Activated B cell treated with CpG ODN at 0.5 μM for 24 hours (primary cell): ENCODE results near the gene PRKCE. TPM values are rescaled to one million over a fixed set of nuclear protein-coding genes. Genes with fewer than 3 reads are reported as not detected.

Experiments used
- ATAC-seq: fragments of 200-7000 bp; cut with Tn5 transposase; one replicate; pipeline ENCODE4 v1.10.0; 2021; ENCODE audit warnings: low read depth, mild to moderate bottlenecking, moderate library complexity
- CTCF ChIA-PET: fragments of 350-600 bp; sonication (Branson Sonifier 250); formaldehyde crosslinking; loops from one replicate; lab custom pipeline; 2021; ENCODE audit warnings: antibody characterized with exemption; lab: Charles Lee
- POLR2A ChIA-PET: fragments of 350-600 bp; sonication (Branson Sonifier 250); formaldehyde crosslinking; loops from one replicate; lab custom pipeline; 2021; ENCODE audit warnings: antibody characterized with exemption; lab: Charles Lee
- DNase-seq: peaks from one replicate; pipeline ENCODE4 v3.0.0; 2022
- H3K27ac Mint-ChIP-seq: one replicate; pipeline ENCODE4 v1.8.0; 2020; ENCODE audit warnings: mixed read lengths
- H3K27me3 Mint-ChIP-seq: one replicate; pipeline ENCODE4 v1.8.0; 2021; ENCODE audit warnings: mixed read lengths
- H3K36me3 Mint-ChIP-seq: one replicate; pipeline ENCODE4 v1.8.0; 2021; ENCODE audit warnings: low read depth, mixed read lengths
- H3K4me1 Mint-ChIP-seq: one replicate; pipeline ENCODE4 v1.8.0; 2021; ENCODE audit warnings: mixed read lengths
- H3K4me3 Mint-ChIP-seq: one replicate; pipeline ENCODE4 v1.8.0; 2020; ENCODE audit warnings: mild to moderate bottlenecking, mixed read lengths
- H3K9me3 Mint-ChIP-seq: one replicate; pipeline ENCODE4 v1.8.0; 2020; ENCODE audit warnings: mixed read lengths
- intact Hi-C: fragments of 100-400 bp; cut with micrococcal nuclease; formaldehyde crosslinking; loops from one replicate; pipeline ENCODE4 v1.15.1; 2024
- total RNA-seq: library from RNA; stranded (reverse); gene quantifications from 2 replicates; pipeline ENCODE4 v1.2.3, GENCODE V29; 2022
- TF ChIP-seq, protein P1 (sequence below): fragments of 200-600 bp; IDR thresholded peaks from one replicate; pipeline ENCODE4 v1.8.0; 2022; ENCODE audit warnings: antibody characterized with exemption, mild to moderate bottlenecking

PRKCE gene
- total RNA-seq, 1 donor from 2014 or later = 53.8 TPM

DNA sequence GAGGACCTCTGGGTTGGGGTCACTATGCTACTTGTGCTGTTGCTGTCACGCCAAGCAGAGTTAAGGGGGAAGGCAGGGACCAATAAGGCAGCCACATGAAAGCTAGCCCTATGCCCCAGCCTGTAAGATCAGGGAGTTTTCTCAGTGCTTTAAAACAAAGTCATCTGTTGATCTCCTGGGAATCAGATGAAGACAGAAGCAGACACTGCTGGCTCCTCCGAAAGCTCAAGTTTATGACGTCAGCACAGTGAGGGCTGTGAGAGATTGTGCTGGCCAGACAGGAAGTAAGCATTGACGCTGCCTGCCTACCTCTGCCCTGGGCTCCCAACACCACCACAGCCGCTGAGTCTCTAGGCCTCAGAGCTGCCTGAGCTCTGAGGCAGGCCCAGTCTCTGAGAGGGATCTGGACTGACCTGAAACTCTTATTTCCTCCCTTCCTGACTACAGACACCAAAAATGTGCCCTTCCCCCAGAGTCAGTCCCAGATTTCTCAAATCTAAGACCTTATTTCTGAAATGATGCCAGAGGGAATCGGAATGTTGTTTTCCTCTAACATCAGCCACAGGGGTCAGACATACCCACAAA is 527.7 kb downstream of the PRKCE start:
- intact Hi-C loops = no loop called here
- POLR2A ChIA-PET = no interaction called here

GRCh38 chr2:46180189-46180588 is 528.7 kb downstream of the PRKCE start:
- no peak for ATAC-seq
- H3K4me3 Mint-ChIP-seq = no peak overlapping the region
- no peaks in the 10 kb centered on the region for H3K4me1 Mint-ChIP-seq
- no peak for DNase-seq
- H3K27ac Mint-ChIP-seq = no peak overlapping the region
- ChIA-PET CTCF (no interaction called here), POLR2A (no interaction called here)
- no peaks in the 10 kb centered on the region for H3K27me3 Mint-ChIP-seq
- peaks cover 73% of the 10 kb centered on the region for H3K36me3 Mint-ChIP-seq
- intact Hi-C loops = no loop called here
- H3K9me3 Mint-ChIP-seq = no peaks in the 10 kb centered on the region
- TF ChIP-seq, protein P1, sequence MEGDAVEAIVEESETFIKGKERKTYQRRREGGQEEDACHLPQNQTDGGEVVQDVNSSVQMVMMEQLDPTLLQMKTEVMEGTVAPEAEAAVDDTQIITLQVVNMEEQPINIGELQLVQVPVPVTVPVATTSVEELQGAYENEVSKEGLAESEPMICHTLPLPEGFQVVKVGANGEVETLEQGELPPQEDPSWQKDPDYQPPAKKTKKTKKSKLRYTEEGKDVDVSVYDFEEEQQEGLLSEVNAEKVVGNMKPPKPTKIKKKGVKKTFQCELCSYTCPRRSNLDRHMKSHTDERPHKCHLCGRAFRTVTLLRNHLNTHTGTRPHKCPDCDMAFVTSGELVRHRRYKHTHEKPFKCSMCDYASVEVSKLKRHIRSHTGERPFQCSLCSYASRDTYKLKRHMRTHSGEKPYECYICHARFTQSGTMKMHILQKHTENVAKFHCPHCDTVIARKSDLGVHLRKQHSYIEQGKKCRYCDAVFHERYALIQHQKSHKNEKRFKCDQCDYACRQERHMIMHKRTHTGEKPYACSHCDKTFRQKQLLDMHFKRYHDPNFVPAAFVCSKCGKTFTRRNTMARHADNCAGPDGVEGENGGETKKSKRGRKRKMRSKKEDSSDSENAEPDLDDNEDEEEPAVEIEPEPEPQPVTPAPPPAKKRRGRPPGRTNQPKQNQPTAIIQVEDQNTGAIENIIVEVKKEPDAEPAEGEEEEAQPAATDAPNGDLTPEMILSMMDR = no peak

More for the DNA sequence above, 527.7 kb downstream of the PRKCE start:
- no peaks in the 10 kb centered on the region for H3K9me3 Mint-ChIP-seq
- H3K27ac Mint-ChIP-seq = peak overlapping the region; percentile 47
- peaks cover 65% of the 10 kb centered on the region for H3K36me3 Mint-ChIP-seq
- ATAC-seq = peak; percentile 89
- TF ChIP-seq, protein P1 = no peak
- DNase-seq = no peak
- CTCF ChIA-PET = no interaction called here
- H3K27me3 Mint-ChIP-seq = no peaks in the 10 kb centered on the region
- H3K4me3 Mint-ChIP-seq = no peak overlapping the region
- H3K4me1 Mint-ChIP-seq = no peaks in the 10 kb centered on the region

DNA sequence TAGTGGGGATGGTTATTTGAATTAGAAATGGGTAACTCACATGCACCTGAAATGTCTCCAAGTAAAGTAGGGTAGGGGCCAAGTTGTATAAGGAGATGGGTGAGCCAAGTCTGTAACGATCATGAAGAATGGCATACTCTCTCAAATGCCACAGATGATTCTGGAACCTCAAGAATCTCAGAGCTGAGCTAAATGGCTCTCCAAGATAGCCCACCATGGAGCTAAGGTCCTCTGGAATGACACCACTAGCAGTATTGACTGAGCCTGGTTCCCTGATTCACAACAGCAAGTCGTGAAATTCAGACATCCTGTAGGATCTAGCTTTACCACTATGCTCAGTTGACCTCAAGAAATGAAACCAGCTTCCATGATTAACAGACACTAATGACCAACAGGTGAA is 529.8 kb downstream of the PRKCE start:
- TF ChIP-seq, protein P1 = no peak
- Mint-ChIP-seq H3K4me3 (no peak overlapping the region), H3K4me1 (no peaks in the 10 kb centered on the region), H3K9me3 (no peaks in the 10 kb centered on the region), H3K27me3 (no peaks in the 10 kb centered on the region), H3K27ac (no peak overlapping the region), H3K36me3 (peaks cover 78% of the 10 kb centered on the region)
- ChIA-PET CTCF (no interaction called here), POLR2A (no interaction called here)
- intact Hi-C loops = no loop called here
- DNase-seq = no peak
- no peak for ATAC-seq

- POLR2A ChIA-PET = no interaction called here
- Mint-ChIP-seq H3K9me3 (no peaks in the 10 kb centered on the region), H3K27me3 (no peaks in the 10 kb centered on the region), H3K36me3 (peaks cover 74% of the 10 kb centered on the region), H3K27ac (no peak overlapping the region), H3K4me3 (no peak overlapping the region), H3K4me1 (peaks cover 2% of the 10 kb centered on the region)
- no peak for DNase-seq
- CTCF ChIA-PET = no interaction called here
- TF ChIP-seq, protein P1 = no peak
- no peak for ATAC-seq
- intact Hi-C loops = no loop called here
Measured at GRCh38 chr2:46181789-46182530, 530.5 kb downstream of the PRKCE start.

DNA sequence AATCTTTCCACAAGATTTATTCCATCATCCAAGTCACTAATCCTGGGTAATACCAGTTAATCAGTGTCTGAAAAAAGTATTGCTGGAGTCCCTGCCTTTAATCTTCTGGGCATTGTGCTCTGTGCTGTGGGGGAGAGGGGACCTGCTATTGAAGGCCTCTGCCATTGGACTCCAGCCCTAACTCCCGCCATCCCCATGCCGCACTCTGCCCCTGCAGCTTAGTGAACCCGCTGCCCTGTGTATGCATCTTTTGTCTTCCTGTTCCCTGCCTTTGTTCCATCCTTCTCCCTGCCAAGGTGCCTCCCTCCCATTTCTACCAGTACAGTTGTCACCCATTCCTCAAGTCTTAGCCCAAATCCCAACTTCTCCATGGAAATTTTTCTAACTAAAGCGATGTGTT is 532.0 kb downstream of the PRKCE start:
- TF ChIP-seq, protein P1 = no peak
- H3K4me3 Mint-ChIP-seq = no peak overlapping the region
- CTCF ChIA-PET = no interaction called here
- no peaks in the 10 kb centered on the region for H3K9me3 Mint-ChIP-seq
- DNase-seq (no peak), ATAC-seq (no peak)
- no peaks in the 10 kb centered on the region for H3K27me3 Mint-ChIP-seq
- H3K4me1 Mint-ChIP-seq = peaks cover 4% of the 10 kb centered on the region
- POLR2A ChIA-PET = no interaction called here
- H3K36me3 Mint-ChIP-seq = peaks cover 74% of the 10 kb centered on the region
- H3K27ac Mint-ChIP-seq = no peak overlapping the region
- intact Hi-C loops = no loop called here
